Body of pancreas (tissue), 4 donors: ENCODE measurements around the gene CHRDL1. TPM values are rescaled to one million over a fixed set of nuclear protein-coding genes. Genes with fewer than 3 reads are reported as not detected.
"Not testable (repeated sequence)": the region's sequence is repeated elsewhere in the genome, so short reads cannot be mapped to it uniquely, and the experiment has no call there.

Experiments
- ATAC-seq: fragments of 150-250 bp; one replicate; pipeline ENCODE4 v1.9.1; 2016
- DNase-seq, 4 donors: peaks; one replicate each; pipeline ENCODE4 v3.0.0-alpha.2; 2019
- H3K27ac ChIP-seq, 4 donors: fragments of 200-600 bp; sonication (generic); 1 replicate in 3 of 4; 2 replicates in 1 of 4; pipeline versions ENCODE4 v1.5.1 to v1.6.1; 2016 to 2019; ENCODE audit warnings: mild to moderate bottlenecking in 1 of 4, mixed read lengths in 1 of 4, moderate library complexity in 1 of 4
- H3K27me3 ChIP-seq, 2 donors: fragments of 200-600 bp; sonication (generic); one replicate each; pipeline ENCODE4 v1.6.0; 2016; ENCODE audit warnings: mild to moderate bottlenecking in 1 of 2
- H3K36me3 ChIP-seq, 2 donors: fragments of 200-600 bp; sonication (generic); replicated peaks in 1 of 2; 2 replicates each; pipeline ENCODE4 v1.5.1; 2016; ENCODE audit warnings: low read depth in 2 of 2; ENCODE audit not compliant: insufficient read depth in 1 of 2
- H3K4me1 ChIP-seq: fragments of 200-600 bp; sonication (generic); one replicate; pipeline ENCODE4 v1.6.0; 2016
- H3K4me3 ChIP-seq, 2 donors: fragments of 200-600 bp; sonication (generic); 1 replicate in 1 of 2; 2 replicates in 1 of 2; pipeline ENCODE4 v1.5.1; 2016 to 2019
- H3K9me3 ChIP-seq, 3 donors: fragments of 200-600 bp; sonication (generic); 1 replicate in 2 of 3; 2 replicates in 1 of 3; pipeline ENCODE4 v1.5.1; 2016
- POLR2A ChIP-seq, 3 donors: fragments of 450-650 bp; IDR thresholded peaks; one replicate each; pipeline ENCODE4 v1.6.1; 2016; ENCODE audit warnings: antibody characterized with exemption in 3 of 3, mild to moderate bottlenecking in 2 of 3
- WGBS, 2 donors: methylation state at CpG; one replicate each; pipeline ENCODE4 v1.1.5; 2017; 5-methylcytosine and 5-hydroxymethylcytosine counted together
- intact Hi-C: fragments of 100-400 bp; cut with DNase I; formaldehyde crosslinking; loops from one replicate; pipeline ENCODE4 v1.15.1; 2023
- total RNA-seq, 2 donors: library from RNA; depleted of rRNA; stranded (reverse); fragments of >200 nt; gene quantifications; one replicate each; pipeline ENCODE4 v1.1.0, GENCODE V29; 2016
- TF ChIP-seq, protein P1 (sequence below), 7 experiments: fragments of 450-650 bp in 4 of 7; fragments of 200-600 bp in 3 of 7; sonication (generic) in 3 of 7; IDR thresholded peaks; one replicate each; pipeline ENCODE4 v1.5.1; 2016 to 2019; ENCODE audit warnings: antibody characterized with exemption in 7 of 7

The CHRDL1 gene
- total RNA-seq, 2 donors from 2014 or later, result 13.0 to 16.5 TPM

DNA sequence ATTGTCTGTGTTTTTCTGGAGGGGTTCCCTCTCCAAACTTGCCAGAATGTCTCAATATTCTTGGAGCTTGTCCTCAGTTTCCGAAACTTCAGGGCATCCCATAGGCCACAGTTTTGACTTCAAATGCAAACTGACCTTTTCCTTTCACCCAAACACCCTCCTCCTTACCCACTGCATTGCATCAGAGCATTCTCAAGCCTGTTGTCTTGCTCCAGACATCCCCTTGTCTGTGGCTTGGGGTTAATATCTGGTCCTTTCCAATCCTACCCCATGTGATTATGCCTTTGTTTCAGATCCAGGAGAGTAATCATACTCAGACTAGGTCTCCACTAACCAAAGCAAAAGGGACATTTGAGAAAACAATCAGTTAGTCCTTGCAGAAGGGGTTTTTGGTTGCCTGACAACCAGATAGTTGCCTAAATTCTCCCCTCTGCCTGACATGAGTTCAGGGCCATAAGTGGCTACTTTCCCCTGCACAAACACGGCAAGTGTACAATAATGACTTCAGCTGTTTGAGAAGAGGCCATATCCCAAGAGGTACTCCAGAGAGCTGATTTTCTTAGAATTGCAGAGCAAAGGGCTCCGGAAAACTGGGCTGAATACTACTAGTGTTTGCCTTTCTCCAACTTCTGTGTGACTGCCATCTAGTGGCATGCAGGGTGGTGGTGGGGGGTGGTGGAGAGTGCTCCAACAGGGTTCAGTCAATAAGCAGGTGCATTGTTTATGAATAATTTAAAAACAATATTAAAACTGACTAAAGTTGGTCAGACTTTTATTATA, 130.2 kb downstream of the CHRDL1 start:
- Histone ChIP-seq H3K36me3 (no peaks in the 10 kb centered on the region), H3K27ac (no peak overlapping the region), H3K4me3 (no peak overlapping the region), H3K4me1 (peaks cover 6% of the 10 kb centered on the region), H3K27me3 (no peaks in the 10 kb centered on the region), H3K9me3 (no peaks in the 10 kb centered on the region)
- ATAC-seq (peak; percentile 62), DNase-seq (peak; percentile 27 to 61 (median 44))
- 33 to 43% methylated on average over 2 to 3 of the region's 3 CpGs for WGBS, 2 donors
- no peak for TF ChIP-seq POLR2A (IDR thresholded peaks at IDR 0.05)
- TF ChIP-seq, protein P1, sequence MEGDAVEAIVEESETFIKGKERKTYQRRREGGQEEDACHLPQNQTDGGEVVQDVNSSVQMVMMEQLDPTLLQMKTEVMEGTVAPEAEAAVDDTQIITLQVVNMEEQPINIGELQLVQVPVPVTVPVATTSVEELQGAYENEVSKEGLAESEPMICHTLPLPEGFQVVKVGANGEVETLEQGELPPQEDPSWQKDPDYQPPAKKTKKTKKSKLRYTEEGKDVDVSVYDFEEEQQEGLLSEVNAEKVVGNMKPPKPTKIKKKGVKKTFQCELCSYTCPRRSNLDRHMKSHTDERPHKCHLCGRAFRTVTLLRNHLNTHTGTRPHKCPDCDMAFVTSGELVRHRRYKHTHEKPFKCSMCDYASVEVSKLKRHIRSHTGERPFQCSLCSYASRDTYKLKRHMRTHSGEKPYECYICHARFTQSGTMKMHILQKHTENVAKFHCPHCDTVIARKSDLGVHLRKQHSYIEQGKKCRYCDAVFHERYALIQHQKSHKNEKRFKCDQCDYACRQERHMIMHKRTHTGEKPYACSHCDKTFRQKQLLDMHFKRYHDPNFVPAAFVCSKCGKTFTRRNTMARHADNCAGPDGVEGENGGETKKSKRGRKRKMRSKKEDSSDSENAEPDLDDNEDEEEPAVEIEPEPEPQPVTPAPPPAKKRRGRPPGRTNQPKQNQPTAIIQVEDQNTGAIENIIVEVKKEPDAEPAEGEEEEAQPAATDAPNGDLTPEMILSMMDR (IDR thresholded peaks at IDR 0.05), result peak; percentile 23 to 59 (median 45)
- intact Hi-C loops, result no loop called here

DNA sequence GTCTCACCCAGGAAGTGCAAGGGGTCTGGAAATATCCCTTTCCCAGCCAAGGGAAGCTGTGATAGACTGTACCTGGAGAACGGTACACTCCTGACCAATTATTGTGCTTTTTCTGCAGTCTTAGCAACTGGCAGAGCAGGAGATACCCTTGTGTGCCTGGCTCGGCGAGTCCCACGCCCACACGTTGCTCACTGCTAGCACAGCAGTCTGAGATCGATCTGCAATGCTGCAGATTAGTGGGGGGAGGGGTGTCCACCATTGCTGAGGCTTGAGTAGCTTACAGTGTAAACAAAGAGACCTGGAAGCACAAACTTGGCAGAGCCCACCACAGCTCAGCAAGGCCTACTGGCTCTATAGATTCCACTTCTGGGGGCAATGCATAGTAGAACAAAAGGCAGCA, 138.5 kb downstream of the CHRDL1 start:
- intact Hi-C loops, result no loop called here
- Histone ChIP-seq H3K27me3 (no peaks in the 10 kb centered on the region), H3K27ac (no peak overlapping the region), H3K36me3 (no peaks in the 10 kb centered on the region), H3K9me3 (no peaks in the 10 kb centered on the region), H3K4me1 (no peaks in the 10 kb centered on the region), H3K4me3 (no peak overlapping the region)
- ATAC-seq, result no peak
- 11% methylated on average over 6 of the region's 6 CpGs; no CpG with 5 or more reads in 1 of the 2 donors for WGBS, 2 donors
- DNase-seq, result peak in 1 of 4 donors; percentile 7
- TF ChIP-seq, protein P1 (IDR thresholded peaks at IDR 0.05), result no peak
- no peak for TF ChIP-seq POLR2A (IDR thresholded peaks at IDR 0.05)

DNA sequence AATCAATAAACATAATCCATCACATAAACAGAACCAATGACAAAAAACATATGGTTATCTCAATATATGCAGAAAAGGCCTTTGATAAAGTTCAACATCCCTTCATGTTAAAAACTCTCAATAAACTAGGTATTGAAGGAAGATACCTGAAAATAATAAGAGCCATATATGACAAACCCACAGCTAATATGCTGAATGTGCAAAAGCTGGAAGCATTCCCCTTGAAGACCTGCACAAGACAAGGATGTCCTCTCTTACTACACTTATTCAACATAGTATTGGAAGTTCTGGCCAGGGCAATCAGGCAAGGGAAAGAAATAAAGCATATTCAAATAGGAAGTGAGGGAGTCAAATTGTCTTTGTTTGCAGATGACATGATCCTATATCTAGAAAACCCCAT, 141.3 kb downstream of the CHRDL1 start:
- H3K36me3 ChIP-seq, H3K9me3 ChIP-seq, DNase-seq, H3K4me1 ChIP-seq, ATAC-seq, intact Hi-C loops, H3K4me3 ChIP-seq, H3K27ac ChIP-seq, H3K27me3 ChIP-seq: not testable (repeated sequence)

DNA sequence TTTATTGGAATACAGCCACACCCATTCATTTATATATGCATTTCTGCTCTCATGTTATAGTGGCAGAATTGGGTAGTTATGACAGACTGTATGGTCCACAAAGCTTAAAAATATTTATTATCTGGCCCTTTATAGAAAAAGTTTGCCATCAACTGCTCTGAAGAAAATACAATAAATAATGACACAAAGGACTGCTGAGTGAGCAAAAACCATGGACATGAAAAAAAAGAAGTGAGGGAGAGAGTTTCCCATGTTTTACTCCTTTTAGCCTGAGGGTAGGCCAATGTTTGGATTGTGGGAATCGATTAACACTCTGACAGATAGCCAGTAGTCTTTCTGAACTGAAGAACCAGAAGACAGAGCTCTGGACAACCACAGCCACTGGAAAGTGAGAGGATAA, 149.2 kb downstream of the CHRDL1 start:
- H3K27me3 ChIP-seq, result no peaks in the 10 kb centered on the region
- intact Hi-C loops, result no loop called here
- H3K4me3 ChIP-seq, result no peak overlapping the region
- no peak overlapping the region for H3K27ac ChIP-seq
- no peaks in the 10 kb centered on the region for H3K9me3 ChIP-seq
- DNase-seq (no peak), ATAC-seq (no peak)
- no peaks in the 10 kb centered on the region for H3K4me1 ChIP-seq
- WGBS, 2 donors, result 54 to 77% methylated on average over 1 of the region's 1 CpG
- H3K36me3 ChIP-seq, result no peaks in the 10 kb centered on the region
- TF ChIP-seq, protein P1 (IDR thresholded peaks at IDR 0.05), result no peak
- no peak for TF ChIP-seq POLR2A (IDR thresholded peaks at IDR 0.05)
